Fibroblast of mammary gland (primary cell): Measurements from ENCODE around the gene HOXD3.

ENCODE experiments used
- DNase-seq: peaks from one replicate; pipeline ENCODE4 v3.0.0-alpha.2; 2010; ENCODE audit warnings: low read depth
- H3K4me3 ChIP-seq: 2 replicates; pipeline ENCODE4 v1.5.1; 2011; ENCODE audit warnings: low read depth, mild to moderate bottlenecking, low read length, moderate library complexity; ENCODE audit not compliant: control insufficient read depth
- TF ChIP-seq, protein P1 (sequence below): conservative IDR thresholded peaks from 2 replicates; pipeline ENCODE4 v1.5.1; 2011; ENCODE audit warnings: low read depth, low read length, inconsistent platforms; ENCODE audit not compliant: control insufficient read depth, insufficient read depth

Gene HOXD3

DNA sequence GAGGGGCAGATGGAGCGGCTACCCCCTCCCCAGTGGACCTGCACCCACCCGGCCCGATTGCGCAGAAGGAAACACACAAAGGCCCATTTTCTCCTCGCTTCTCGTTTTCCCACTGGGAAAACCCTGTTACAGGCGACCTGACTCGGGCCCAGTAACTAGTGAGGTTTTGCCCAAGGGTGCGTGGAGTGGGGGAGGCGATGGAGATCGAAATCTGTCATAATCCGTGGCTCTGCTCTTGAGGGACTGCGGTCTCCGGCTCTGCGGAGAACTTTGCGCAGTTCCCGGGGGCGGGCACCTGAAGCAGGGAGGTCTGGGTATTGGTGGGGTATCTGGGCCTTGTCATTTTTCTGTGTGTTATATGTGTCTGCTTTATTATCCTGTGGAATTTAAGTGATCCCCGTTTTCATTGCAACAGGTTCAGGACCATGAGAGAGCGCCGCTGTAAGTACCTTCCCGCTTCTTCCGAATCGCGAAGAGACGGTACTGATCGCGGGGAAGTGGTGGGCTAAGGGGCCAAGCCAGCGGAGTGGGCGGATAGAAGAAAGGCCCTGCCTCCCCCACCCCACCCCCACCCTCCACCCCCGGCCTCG lies 9.8 kb upstream of the HOXD3 start:
- TF ChIP-seq, protein P1, sequence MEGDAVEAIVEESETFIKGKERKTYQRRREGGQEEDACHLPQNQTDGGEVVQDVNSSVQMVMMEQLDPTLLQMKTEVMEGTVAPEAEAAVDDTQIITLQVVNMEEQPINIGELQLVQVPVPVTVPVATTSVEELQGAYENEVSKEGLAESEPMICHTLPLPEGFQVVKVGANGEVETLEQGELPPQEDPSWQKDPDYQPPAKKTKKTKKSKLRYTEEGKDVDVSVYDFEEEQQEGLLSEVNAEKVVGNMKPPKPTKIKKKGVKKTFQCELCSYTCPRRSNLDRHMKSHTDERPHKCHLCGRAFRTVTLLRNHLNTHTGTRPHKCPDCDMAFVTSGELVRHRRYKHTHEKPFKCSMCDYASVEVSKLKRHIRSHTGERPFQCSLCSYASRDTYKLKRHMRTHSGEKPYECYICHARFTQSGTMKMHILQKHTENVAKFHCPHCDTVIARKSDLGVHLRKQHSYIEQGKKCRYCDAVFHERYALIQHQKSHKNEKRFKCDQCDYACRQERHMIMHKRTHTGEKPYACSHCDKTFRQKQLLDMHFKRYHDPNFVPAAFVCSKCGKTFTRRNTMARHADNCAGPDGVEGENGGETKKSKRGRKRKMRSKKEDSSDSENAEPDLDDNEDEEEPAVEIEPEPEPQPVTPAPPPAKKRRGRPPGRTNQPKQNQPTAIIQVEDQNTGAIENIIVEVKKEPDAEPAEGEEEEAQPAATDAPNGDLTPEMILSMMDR: no peak
- no peak for DNase-seq
- H3K4me3 ChIP-seq: no peak overlapping the region

DNA sequence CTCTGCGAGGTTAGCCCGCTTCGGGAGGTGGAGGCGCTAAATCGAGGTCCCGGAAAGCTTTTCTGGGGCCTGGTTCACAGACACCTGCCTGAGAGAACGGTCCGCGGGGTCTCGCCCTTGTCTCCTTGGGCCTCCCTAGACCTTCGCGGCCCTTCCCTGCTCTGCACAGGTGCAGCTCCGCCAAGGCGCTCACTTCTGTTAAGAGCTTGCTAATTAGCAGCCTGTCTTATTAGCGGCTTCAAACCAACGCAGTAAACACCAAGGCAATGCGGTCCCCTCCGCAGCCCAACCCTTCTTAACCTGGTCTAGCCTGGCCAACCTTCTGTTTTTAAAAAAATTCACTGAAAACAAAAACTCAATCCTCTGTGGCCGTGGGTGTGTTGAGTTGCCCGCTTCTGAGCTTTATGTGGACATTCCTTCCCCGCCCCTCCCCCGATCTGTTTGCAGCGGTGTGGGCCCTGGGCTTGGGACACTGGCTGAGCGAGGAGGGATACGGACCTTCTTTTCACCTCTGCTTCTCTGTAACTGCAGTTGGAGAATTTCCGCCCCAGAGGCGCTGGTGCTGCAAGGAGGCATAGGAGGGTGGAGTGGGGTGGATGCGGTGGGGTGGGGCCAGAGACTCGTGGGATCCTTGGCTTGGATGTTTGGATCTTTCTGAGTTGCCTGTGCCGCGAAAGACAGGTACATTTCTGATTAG lies 9.2 kb upstream of the HOXD3 start:
- no peak overlapping the region for H3K4me3 ChIP-seq
- DNase-seq: no peak
- TF ChIP-seq, protein P1: no peak

DNA sequence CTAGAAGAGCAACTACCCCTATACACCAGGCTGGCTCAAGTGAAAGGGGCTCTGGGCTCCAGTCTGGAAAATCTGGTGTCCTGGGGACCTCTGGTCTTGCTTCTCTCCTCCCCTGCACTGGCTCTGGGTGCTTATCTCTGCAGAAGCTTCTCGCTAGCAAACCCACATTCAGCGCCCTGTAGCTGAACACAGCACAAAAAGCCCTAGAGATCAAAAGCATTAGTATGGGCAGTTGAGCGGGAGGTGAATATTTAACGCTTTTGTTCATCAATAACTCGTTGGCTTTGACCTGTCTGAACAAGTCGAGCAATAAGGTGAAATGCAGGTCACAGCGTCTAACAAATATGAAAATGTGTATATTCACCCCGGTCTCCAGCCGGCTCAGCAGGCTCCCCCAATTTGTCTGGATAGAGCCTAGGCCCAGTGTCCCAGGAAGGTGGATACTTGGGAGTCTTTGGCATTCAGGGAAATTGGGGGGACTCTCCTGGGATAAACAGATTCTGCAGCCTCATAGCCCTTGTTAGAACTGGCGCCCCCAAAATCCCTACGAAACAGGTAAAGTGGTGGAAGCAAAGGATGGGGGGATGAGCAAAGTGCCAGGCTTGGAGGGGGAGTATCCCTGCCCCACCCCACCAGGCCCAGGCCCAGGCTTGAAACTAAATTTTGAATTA lies 8.2 kb upstream of the HOXD3 start:
- no peak for DNase-seq
- no peak overlapping the region for H3K4me3 ChIP-seq
- TF ChIP-seq, protein P1: no peak

DNA sequence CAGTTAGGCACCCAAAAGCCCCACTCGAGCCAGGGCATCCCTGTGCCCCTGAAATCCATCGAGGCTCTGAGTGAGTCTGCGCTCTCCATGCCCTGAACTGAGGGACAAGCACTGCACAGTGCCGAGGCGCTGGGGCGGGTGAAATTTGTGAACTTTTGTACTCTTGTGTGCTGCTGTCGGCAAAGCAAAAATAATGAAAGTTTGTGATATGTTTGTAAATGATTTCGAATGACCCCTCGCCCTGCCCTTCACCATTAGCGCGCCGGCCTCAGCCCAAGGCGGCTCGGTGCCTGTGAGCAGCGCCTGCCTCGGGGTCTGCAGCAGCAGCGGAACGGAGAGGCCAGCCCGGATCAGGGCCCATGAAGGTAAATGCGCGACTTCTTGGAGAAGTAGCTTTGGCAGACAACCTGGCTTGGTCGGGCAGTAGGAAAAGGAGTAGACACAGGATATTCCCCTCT lies 7.6 kb upstream of the HOXD3 start:
- TF ChIP-seq, protein P1: no peak
- H3K4me3 ChIP-seq: no peak overlapping the region
- DNase-seq: no peak

DNA sequence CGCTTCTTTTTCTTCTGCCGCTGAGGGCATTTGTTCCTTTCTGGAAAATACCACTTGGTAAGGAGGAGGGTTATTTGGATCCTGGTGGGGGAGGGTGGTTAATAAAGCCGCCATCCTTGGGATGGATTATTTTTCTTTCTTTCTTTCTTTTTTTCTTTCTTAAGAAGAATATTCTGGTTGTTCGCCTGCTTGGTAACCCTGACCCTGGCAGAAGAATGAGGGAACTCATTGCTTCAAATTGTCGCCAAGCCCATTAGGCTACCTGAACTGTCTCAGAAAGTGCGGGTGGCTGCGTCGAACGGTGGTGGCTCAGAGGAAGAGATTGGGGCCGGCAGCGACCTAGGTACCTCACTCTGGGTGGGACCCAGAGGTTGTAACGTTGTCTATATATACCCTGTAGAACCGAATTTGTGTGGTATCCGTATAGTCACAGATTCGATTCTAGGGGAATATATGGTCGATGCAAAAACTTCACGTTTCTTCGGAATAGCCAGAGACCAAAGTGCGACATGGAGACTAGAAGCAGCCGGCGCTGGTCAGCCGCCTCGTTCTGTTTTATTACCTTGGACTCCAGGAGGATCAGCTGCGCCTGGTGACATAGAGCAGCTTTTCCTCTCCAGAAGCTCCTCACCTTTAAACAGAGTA lies 7.0 kb upstream of the HOXD3 start:
- TF ChIP-seq, protein P1: no peak
- DNase-seq: no peak
- H3K4me3 ChIP-seq: no peak overlapping the region

DNA sequence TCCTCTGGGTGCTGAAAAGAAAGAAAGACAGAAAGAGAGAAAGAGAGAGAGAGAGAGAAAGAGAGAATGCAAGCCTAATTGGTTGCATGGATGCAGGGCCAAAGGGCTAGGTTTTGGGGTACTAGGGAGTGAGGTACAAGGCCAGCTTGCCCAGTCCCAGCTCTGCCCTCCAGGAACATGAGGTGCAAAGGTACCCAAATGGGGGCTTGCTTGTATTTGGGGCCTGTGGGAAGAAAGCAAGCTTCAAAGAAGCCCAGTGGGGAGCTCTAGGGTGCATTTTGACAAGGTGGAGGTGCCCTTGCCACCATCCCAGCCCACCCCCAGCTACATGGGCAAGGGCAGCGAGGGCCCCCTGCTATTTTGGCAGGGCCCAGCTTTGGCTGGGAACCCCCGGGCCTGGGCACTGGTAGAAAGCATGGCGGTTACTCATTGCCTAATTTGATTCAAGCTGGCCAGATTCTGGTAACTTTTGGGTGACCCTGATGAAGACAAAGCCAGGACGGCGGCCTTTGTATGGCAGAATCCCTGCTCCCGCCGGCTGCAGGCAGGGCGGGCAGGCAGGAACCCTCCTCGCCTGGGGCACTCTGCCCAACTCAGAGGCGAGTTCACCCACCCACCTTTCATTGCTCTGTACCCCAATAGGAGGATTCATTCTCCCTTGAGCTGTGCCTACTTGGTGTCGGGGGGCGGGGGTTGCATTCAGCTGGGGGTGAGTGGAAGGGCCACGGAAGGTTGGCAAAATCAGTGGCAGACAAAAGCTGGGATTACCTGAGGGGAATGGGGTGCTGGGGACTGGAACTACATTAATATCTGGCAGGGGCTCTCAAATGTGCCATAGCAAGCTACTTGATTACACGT lies 6.3 kb upstream of the HOXD3 start:
- DNase-seq: no peak
- H3K4me3 ChIP-seq: no peak overlapping the region
- TF ChIP-seq, protein P1: no peak
